GM20431 (cell line): ENCODE measurements around the gene ARHGEF33.
"Not testable (repeated sequence)": the region's sequence is repeated elsewhere in the genome, so short reads cannot be mapped to it uniquely, and the experiment has no call there.

Experiments
- in situ Hi-C: fragments of 300-500 bp; cut with MseI, MboI; formaldehyde crosslinking; loops from one replicate; pipeline ENCODE4 v1.15.0; 2020; ENCODE audit warnings: low sequenced_read_pairs; ENCODE audit not compliant: unreplicated experiment

ARHGEF33 gene

GRCh38 chr2:38907743-38908562, 18.3 kb downstream of the ARHGEF33 start:
- in situ Hi-C loops: no loop called here

DNA sequence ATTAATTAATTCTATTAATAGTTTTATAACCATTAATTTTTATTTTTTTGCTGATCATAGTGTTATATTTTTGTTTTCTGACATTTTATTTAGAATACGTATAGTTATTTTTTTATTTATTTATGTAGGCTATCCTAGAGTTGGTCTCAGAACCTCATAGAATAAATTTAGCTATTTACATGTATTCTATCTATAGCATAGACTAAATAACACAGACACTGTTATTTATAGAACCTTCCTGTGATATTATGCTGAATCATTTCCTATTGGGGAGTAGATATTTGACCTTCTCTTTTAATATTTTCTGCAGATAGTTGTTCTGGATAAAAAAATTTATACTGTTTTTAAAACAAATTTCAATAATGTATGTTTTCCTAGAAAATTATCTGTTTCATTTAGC, 20.2 kb downstream of the ARHGEF33 start:
- in situ Hi-C loops: no loop called here

DNA sequence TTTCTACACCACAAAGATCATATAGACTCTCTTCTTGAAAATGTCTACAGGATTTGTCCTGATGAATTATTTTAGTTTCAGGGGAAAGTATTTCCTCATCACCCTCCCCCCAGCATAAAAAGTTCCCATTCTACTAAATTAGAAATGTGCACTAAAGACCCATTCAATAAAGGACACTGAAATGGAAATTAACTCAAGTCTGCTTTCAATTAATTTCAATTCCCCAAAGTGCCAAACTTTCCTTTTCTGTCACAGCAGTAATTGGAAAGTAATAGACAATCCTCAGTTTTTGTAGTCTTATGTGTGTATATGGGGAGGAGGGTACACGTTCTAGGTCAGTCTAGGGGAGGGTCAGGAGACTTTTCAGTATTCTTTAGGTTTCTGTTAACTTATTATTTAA, 21.5 kb downstream of the ARHGEF33 start:
- in situ Hi-C loops: no loop called here

- in situ Hi-C loops: no loop called here
Observed at GRCh38 chr2:38912619-38913018, 22.9 kb downstream of the ARHGEF33 start.

GRCh38 chr2:38922389-38922788, 32.7 kb downstream of the ARHGEF33 start:
- in situ Hi-C loops: no loop called here

GRCh38 chr2:38922902-38923301, 33.2 kb downstream of the ARHGEF33 start:
- in situ Hi-C loops: no loop called here

DNA sequence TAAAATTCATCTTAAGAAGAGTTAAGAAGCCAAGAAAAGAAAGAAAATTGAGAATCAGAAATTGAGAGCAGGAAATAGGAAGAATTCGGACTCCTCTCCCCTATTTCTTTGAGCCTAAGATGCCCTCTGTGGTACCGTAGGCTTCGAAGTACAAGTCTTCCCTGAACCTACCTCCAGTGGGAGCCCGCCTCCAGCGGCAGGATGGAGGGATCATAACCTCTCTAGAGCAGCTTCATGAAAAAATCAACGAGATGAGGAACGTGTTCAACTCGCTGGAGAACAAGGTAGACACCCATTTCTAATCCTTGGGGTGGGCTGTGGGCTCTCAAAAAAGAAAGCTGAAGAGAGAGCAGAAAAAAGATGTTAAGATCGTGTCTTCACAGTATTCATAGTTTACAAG, 36.3 kb downstream of the ARHGEF33 start:
- in situ Hi-C loops: no loop called here

GRCh38 chr2:38930600-38930999, 40.9 kb downstream of the ARHGEF33 start:
- in situ Hi-C loops: no loop called here

GRCh38 chr2:38932586-38932985, 42.9 kb downstream of the ARHGEF33 start:
- in situ Hi-C loops: no loop called here

GRCh38 chr2:38933653-38934052, 44.0 kb downstream of the ARHGEF33 start:
- in situ Hi-C loops: no loop called here

- in situ Hi-C loops: no loop called here
Observed at GRCh38 chr2:38934742-38935141, 45.1 kb downstream of the ARHGEF33 start.

- in situ Hi-C loops: no loop called here
Observed at GRCh38 chr2:38935568-38936172, 46.0 kb downstream of the ARHGEF33 start.

DNA sequence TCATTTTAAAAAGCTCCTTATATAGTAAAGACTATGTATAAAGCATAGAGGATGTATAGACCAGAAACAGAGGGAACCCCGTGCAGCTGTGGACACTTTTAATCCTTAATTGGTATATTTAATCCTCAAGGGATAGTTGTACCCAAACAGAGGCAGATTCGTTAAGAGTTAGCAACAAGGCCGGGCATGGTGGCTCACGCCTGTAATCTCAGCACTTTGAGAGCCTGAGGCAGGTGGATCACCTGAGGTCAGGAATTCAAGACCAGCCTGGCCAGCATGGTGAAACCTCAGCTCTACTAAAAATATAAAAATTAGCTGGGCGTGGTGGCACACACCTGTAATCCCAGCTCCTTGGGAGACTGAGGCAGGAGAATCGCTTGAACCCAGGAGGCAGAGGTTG, 46.8 kb downstream of the ARHGEF33 start:
- in situ Hi-C loops: not testable (repeated sequence)

DNA sequence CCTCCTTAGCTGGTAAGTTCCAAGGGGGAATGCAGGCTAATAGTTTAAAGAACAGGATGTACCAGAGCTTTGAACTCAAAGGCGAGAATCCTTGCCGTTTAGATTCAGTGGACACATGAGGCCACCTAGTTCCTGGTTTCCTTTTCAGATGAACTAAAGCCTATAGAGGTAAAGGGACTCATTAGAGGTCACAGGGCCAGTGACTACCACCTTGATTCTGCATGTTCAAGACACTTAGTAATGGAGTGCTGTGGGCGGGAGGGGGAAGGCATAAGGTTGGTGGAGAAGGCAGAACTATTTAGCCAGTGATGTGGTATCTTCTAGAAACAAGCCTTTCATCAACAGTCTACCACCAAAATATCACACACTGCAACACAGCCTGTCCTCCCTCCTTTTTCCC, 47.9 kb downstream of the ARHGEF33 start:
- in situ Hi-C loops: no loop called here

DNA sequence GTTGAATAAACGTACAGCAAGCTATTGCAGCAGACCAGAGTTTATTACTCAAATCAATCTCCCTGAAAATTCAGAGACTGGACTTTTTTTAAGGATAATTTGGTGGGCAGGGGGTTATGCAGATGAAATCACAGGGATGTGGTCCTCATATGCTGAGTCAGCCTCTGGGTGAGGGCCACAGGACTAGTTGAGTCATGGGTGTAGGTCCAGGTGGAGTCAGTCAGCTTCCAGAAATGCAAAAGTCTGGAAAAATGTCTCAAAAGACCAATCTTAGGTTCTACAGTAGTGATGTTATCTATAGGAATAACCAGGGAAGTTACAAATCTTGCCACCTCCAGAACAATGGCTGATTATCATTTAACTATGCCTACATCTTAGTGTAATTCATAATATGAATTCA, 51.1 kb downstream of the ARHGEF33 start:
- in situ Hi-C loops: loop anchor here (10.0 kb wide), 1 partner anchor 294 kb away; no protein-coding TSS in a partner anchor

DNA sequence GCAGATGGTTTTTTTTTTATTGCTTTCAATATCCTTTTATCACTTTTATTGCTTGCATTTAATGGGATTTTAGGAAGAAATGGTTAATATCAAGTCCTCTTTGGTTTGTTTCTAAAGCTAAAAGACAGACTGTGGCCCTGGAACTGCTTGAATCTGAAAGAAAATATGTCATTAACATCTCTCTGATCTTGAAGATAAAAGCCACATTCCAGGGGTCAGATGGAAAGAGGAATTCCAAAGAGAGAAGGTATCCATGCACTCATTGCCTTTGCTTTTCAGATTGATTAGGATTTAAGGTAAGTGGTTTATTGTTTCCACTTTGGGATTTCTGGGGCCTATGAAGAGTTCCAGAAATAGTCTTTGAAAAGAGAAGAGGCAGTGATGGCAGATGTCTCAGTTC, 54.1 kb downstream of the ARHGEF33 start:
- in situ Hi-C loops: loop anchor here (10.0 kb wide), 1 partner anchor 291 kb away; no protein-coding TSS in a partner anchor

DNA sequence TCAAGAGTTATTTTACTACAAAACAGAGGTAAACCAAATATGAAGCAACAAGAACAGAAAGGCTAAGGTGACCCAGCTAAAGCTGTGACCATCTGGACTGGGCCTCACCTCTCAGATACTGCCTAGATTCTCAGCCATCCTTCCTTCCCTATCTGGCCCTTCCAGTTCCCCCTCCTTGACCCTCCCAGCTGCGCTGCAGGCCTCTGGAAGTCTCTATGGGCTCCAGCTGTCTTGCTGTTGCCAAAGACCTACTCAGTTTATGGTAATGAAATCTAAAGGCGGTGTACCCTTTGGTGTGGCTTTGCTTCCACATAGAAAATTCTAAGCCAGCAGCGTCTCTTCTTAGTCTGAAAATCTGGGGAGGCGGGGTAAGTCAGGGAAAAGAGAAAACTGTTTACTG, 55.7 kb downstream of the ARHGEF33 start:
- in situ Hi-C loops: loop anchor here (10.0 kb wide), 1 partner anchor 289 kb away; no protein-coding TSS in a partner anchor

DNA sequence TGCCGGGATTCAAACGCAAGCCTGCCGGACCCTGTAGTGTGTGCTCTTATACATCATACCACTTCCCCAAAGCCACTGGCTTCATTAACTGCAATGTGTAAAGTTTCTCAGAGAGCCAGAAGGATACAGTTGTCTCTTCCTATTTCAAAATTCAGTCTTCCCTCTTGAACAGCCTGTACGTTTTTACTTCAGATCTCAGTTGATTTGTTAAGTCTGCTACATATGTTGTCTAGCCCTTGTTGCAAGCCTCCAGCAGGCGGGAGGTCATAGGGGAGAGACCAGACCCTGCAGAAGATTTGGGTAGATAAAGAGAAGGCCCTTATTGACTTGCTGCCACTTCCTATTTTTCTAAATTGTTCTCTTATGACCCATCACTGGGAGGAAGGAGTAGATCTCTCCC, 56.2 kb downstream of the ARHGEF33 start:
- in situ Hi-C loops: loop anchor here (10.0 kb wide), 1 partner anchor 289 kb away; no protein-coding TSS in a partner anchor

- in situ Hi-C loops: loop anchor here (10.0 kb wide), 1 partner anchor 287 kb away; no protein-coding TSS in a partner anchor
Observed at GRCh38 chr2:38947241-38948239, 57.9 kb downstream of the ARHGEF33 start.

- in situ Hi-C loops: loop anchor here (10.0 kb wide), 1 partner anchor 286 kb away; no protein-coding TSS in a partner anchor
Observed at GRCh38 chr2:38948387-38948882, 58.8 kb downstream of the ARHGEF33 start.
